Kidney (tissue), 14 donors: Measurements from ENCODE around the gene CCDC187. TPM values are rescaled to one million over a fixed set of nuclear protein-coding genes. Genes with fewer than 3 reads are reported as not detected.

Experiments used
- DNase-seq, 5 donors: peaks; one replicate each; pipeline ENCODE4 v3.0.0-alpha.2; 2013 to 2020
- FAIRE-seq: peaks from 2 replicates; lab custom pipeline; 2012; peaks lifted over from hg19 to GRCh38; lab: Jason Lieb, UNC
- H3K27ac ChIP-seq, 2 donors: one replicate each; pipeline ENCODE4 v1.7.0; 2013; ENCODE audit warnings: low read depth in 2 of 2, low read length in 2 of 2, inconsistent platforms in 1 of 2
- H3K27me3 ChIP-seq: one replicate; pipeline ENCODE4 v1.7.1; 2013; ENCODE audit warnings: low read length, inconsistent platforms; ENCODE audit not compliant: control insufficient read depth, insufficient read depth
- H3K36me3 ChIP-seq, 3 donors: one replicate each; pipeline versions ENCODE4 v1.7.0 to v1.7.1; 2013; ENCODE audit warnings: low read length in 3 of 3, control low read depth in 1 of 3, inconsistent platforms in 1 of 3; ENCODE audit not compliant: insufficient read depth in 3 of 3, control insufficient read depth in 2 of 3
- H3K4me1 ChIP-seq, 3 donors: one replicate each; pipeline versions ENCODE4 v1.7.0 to v1.7.1; 2013; ENCODE audit warnings: low read length in 3 of 3, inconsistent platforms in 1 of 3, low read depth in 1 of 3; ENCODE audit not compliant: control insufficient read depth in 2 of 3, insufficient read depth in 2 of 3
- H3K4me3 ChIP-seq, 3 donors: one replicate each; pipeline versions ENCODE4 v1.7.0 to v1.8.1; 2013; ENCODE audit warnings: low read length in 3 of 3, control low read depth in 1 of 3, inconsistent platforms in 1 of 3
- H3K9ac ChIP-seq, 3 donors: one replicate each; pipeline versions ENCODE4 v1.7.0 to v1.7.1; 2013; ENCODE audit warnings: low read length in 3 of 3, control low read depth in 1 of 3, inconsistent platforms in 1 of 3
- H3K9me3 ChIP-seq, 3 donors: one replicate each; pipeline versions ENCODE4 v1.7.0 to v1.7.1; 2013; ENCODE audit warnings: low read length in 3 of 3, control low read depth in 1 of 3, inconsistent platforms in 1 of 3; ENCODE audit not compliant: control insufficient read depth in 2 of 3, insufficient read depth in 1 of 3
- CTCF ChIP-seq: IDR thresholded peaks from 3 replicates; pipeline ENCODE4 v1.5.1; 2012; ENCODE audit warnings: mild to moderate bottlenecking, moderate library complexity, borderline replicate concordance; ENCODE audit not compliant: insufficient read depth; ENCODE audit errors: extremely low read depth
- intact Hi-C: fragments of 100-400 bp; cut with DNase I; formaldehyde crosslinking; loops from one replicate; pipeline ENCODE4 v1.11.1; 2022
- polyA plus RNA-seq: library from polyadenylated mRNA; stranded (reverse); fragments of 350-450 nt; fragmentation: Illumina TruSeq; extraction: RNeasy Lipid Tissue Mini Kit (QIAGEN cat#74804); gene quantifications from one replicate; pipeline ENCODE4 v1.2.3, GENCODE V29; 2014; ENCODE audit warnings: low read depth, low replicate concordance; ENCODE audit not compliant: insufficient read depth
- total RNA-seq: library from RNA; stranded (reverse); fragmentation: NEBNext Ultra II Directional; extraction: Animal tissue kit (Norgen Biotek cat#: 25700); gene quantifications from one replicate; pipeline ENCODE4 v1.2.1, GENCODE V29; 2021
- donor health status: control.
- donor health status: control.
- donor health status: control.
- donor health status: control.
- donor health status: control.
- donor health status: DM: yes; HTN: yes; CAD: no.
- donor health status: Normal renal cell carcinoma (clear cell type).

CCDC187 gene
- total and polyA plus RNA-seq, 2 donors from 2014 or later, result 0.84 to 2.3 TPM

GRCh38 chr9:136202454-136203407 is 101.2 kb downstream of the CCDC187 start:
- no peak for FAIRE-seq
- Histone ChIP-seq H3K27me3 (peaks cover 34% of the 10 kb centered on the region), H3K4me3 (no peak overlapping the region), H3K27ac (no peak overlapping the region), H3K9me3 (no peaks in the 10 kb centered on the region), H3K9ac (no peak overlapping the region), H3K4me1 (no peaks in the 10 kb centered on the region), H3K36me3 (no peaks in the 10 kb centered on the region)
- intact Hi-C loops, result no loop called here
- DNase-seq, result no peak
- no peak for TF ChIP-seq CTCF

GRCh38 chr9:136201609-136202453 is 102.1 kb downstream of the CCDC187 start:
- FAIRE-seq (no peak), DNase-seq (peak in 3 of 5 donors; percentile 65 to 70 (median 68))
- Histone ChIP-seq H3K4me1 (no peaks in the 10 kb centered on the region), H3K9me3 (no peaks in the 10 kb centered on the region), H3K4me3 (no peak overlapping the region), H3K36me3 (no peaks in the 10 kb centered on the region), H3K27me3 (peaks cover 34% of the 10 kb centered on the region), H3K27ac (no peak overlapping the region), H3K9ac (no peak overlapping the region)
- intact Hi-C loops, result no loop called here
- no peak for TF ChIP-seq CTCF

GRCh38 chr9:136201174-136201573 is 102.7 kb downstream of the CCDC187 start:
- intact Hi-C loops, result no loop called here
- no peak for DNase-seq
- Histone ChIP-seq H3K9me3 (no peaks in the 10 kb centered on the region), H3K36me3 (no peaks in the 10 kb centered on the region), H3K27ac (no peak overlapping the region), H3K4me3 (no peak overlapping the region), H3K9ac (no peak overlapping the region), H3K27me3 (peaks cover 38% of the 10 kb centered on the region), H3K4me1 (no peaks in the 10 kb centered on the region)
- FAIRE-seq, result no peak
- TF ChIP-seq CTCF, result no peak
